GM23338 (cell line): ENCODE results near the gene EFTUD2. TPM values are rescaled to one million over a fixed set of nuclear protein-coding genes. Genes with fewer than 3 reads are reported as not detected.

ENCODE experiments used
- ATAC-seq: fragments of 200-7000 bp; cut with Tn5 transposase; 3 replicates; pipeline ENCODE4 v1.9.1; 2020
- DNase-seq: peaks from one replicate; pipeline ENCODE4 v3.0.0-alpha.2; 2015; ENCODE audit warnings: low spot score
- H2AFZ ChIP-seq: fragments of 200-600 bp; sonication (generic); 2 replicates; pipeline ENCODE4 v1.8.0; 2016; ENCODE audit warnings: antibody characterized with exemption, mild to moderate bottlenecking, moderate library complexity
- H3F3A ChIP-seq: fragments of 200-600 bp; sonication (generic); replicated peaks from 2 replicates; pipeline ENCODE4 v1.8.0; 2017; ENCODE audit warnings: antibody characterized with exemption, mixed run types, low read depth
- H3K27ac ChIP-seq: fragments of 200-600 bp; sonication (generic); 2 replicates; pipeline ENCODE4 v1.6.1; 2016; ENCODE audit warnings: low read depth
- H3K27me3 ChIP-seq: fragments of 200-600 bp; sonication (generic); 2 replicates; pipeline ENCODE4 v1.8.0; 2016; ENCODE audit warnings: mild to moderate bottlenecking, mixed run types, moderate library complexity; ENCODE audit not compliant: insufficient read depth
- H3K36me3 ChIP-seq: fragments of 200-600 bp; sonication (generic); 2 replicates; pipeline ENCODE4 v1.8.0; 2016; ENCODE audit warnings: mild to moderate bottlenecking; ENCODE audit not compliant: insufficient read depth
- H3K4me1 ChIP-seq: fragments of 200-600 bp; sonication (generic); 2 replicates; pipeline ENCODE4 v1.8.0; 2016; ENCODE audit warnings: mild to moderate bottlenecking, moderate library complexity; ENCODE audit not compliant: insufficient read depth
- H3K4me2 ChIP-seq: fragments of 200-600 bp; sonication (generic); 2 replicates; pipeline ENCODE4 v1.7.1; 2017; ENCODE audit warnings: mixed run types
- H3K4me3 ChIP-seq: fragments of 200-600 bp; sonication (generic); 2 replicates; pipeline ENCODE4 v1.6.1; 2016; ENCODE audit warnings: mixed run types
- H3K79me2 ChIP-seq: fragments of 200-600 bp; sonication (generic); replicated peaks from 2 replicates; pipeline ENCODE4 v1.8.0; 2017; ENCODE audit warnings: mild to moderate bottlenecking; ENCODE audit not compliant: insufficient read depth
- H3K9me2 ChIP-seq: fragments of 200-600 bp; sonication (generic); 2 replicates; pipeline ENCODE4 v1.8.0; 2017; ENCODE audit not compliant: insufficient read depth
- H4K20me1 ChIP-seq: fragments of 200-600 bp; sonication (generic); replicated peaks from 2 replicates; pipeline ENCODE4 v1.8.0; 2017; ENCODE audit warnings: mild to moderate bottlenecking; ENCODE audit not compliant: insufficient read depth
- H3K27ac Mint-ChIP-seq: 2 replicates; pipeline ENCODE4 v1.8.0; 2020; ENCODE audit warnings: inconsistent platforms, mild to moderate bottlenecking, moderate library complexity, mixed read lengths
- H3K27me3 Mint-ChIP-seq: 3 replicates; pipeline ENCODE4 v1.8.0; 2022; ENCODE audit warnings: low read depth, mild to moderate bottlenecking, moderate library complexity, mixed read lengths, inconsistent platforms; ENCODE audit not compliant: insufficient read depth, poor library complexity
- H3K36me3 Mint-ChIP-seq: 3 replicates; pipeline ENCODE4 v1.8.0; 2021; ENCODE audit warnings: low read depth, mild to moderate bottlenecking, inconsistent platforms, moderate library complexity, mixed read lengths
- H3K4me1 Mint-ChIP-seq: 3 replicates; pipeline ENCODE4 v1.8.0; 2020; ENCODE audit warnings: mild to moderate bottlenecking, inconsistent platforms, mixed read lengths
- H3K4me3 Mint-ChIP-seq: 3 replicates; pipeline ENCODE4 v1.8.0; 2021; ENCODE audit warnings: moderate library complexity, mild to moderate bottlenecking, inconsistent platforms, mixed read lengths
- H3K9me3 Mint-ChIP-seq: 3 replicates; pipeline ENCODE4 v1.8.0; 2020; ENCODE audit warnings: moderate library complexity, mild to moderate bottlenecking, inconsistent platforms, mixed read lengths
- CREB1 ChIP-seq: fragments of 250-450 bp; sonication (Bioruptor Pico); IDR thresholded peaks from 2 replicates; pipeline ENCODE4 v1.5.0; 2020; ENCODE audit warnings: low read depth, mild to moderate bottlenecking, moderate library complexity
- EZH2 ChIP-seq: fragments of 200-600 bp; sonication (generic); IDR thresholded peaks from one replicate; pipeline ENCODE4 v1.8.0; 2017; ENCODE audit warnings: antibody characterized with exemption, mild to moderate bottlenecking, low read depth; ENCODE audit not compliant: unreplicated experiment
- EZH2phosphoT487 ChIP-seq: fragments of 200-600 bp; sonication (generic); IDR thresholded peaks from one replicate; pipeline ENCODE4 v1.8.1; 2018; ENCODE audit warnings: antibody characterized with exemption; ENCODE audit not compliant: unreplicated experiment
- NANOG ChIP-seq: IDR thresholded peaks from 2 replicates; pipeline ENCODE4 v1.6.1; 2016; ENCODE audit warnings: antibody characterized with exemption, borderline replicate concordance
- POLR2AphosphoS5 ChIP-seq: IDR thresholded peaks from 2 replicates; pipeline ENCODE4 v1.6.1; 2016; ENCODE audit warnings: antibody characterized with exemption, low read depth
- STAT1 ChIP-seq: IDR thresholded peaks from one replicate; pipeline ENCODE4 v1.6.1; 2016; ENCODE audit warnings: antibody characterized with exemption; ENCODE audit not compliant: unreplicated experiment
- ZNF114 ChIP-seq: fragments of 250-450 bp; sonication (Bioruptor Pico); IDR thresholded peaks from 2 replicates; pipeline ENCODE4 v1.5.0; 2020; ENCODE audit warnings: mild to moderate bottlenecking, moderate library complexity
- ZNF331 ChIP-seq: fragments of 250-450 bp; sonication (Bioruptor Pico); IDR thresholded peaks from 2 replicates; pipeline ENCODE4 v1.5.0; 2020; ENCODE audit warnings: low read depth, mild to moderate bottlenecking, moderate library complexity
- polyA plus RNA-seq: library from polyadenylated mRNA; unstranded; fragments of >200 nt; fragmentation: Nextera tagmentation; extraction: Ambion mirVana; gene quantifications from 2 replicates; pipeline ENCODE4 v1.2.1, GENCODE V29; 2016
- total RNA-seq: library from RNA; depleted of rRNA; stranded (reverse); fragments of >200 nt; shearing (Covaris generic); gene quantifications from 2 replicates; pipeline ENCODE4 v1.2.3, GENCODE V29; 2014
- TF ChIP-seq, protein P1 (sequence below): IDR thresholded peaks from 2 replicates; pipeline ENCODE4 v1.6.1; 2016; ENCODE audit warnings: antibody characterized with exemption
- TF ChIP-seq, protein P2 (sequence below): IDR thresholded peaks from one replicate; pipeline ENCODE4 v1.6.1; 2018; ENCODE audit warnings: antibody characterized with exemption; ENCODE audit not compliant: unreplicated experiment
- TF ChIP-seq, protein P3 (sequence below), 2 experiments: fragments of 200-600 bp in 1 of 2; sonication (generic) in 1 of 2; conservative IDR thresholded peaks; 2 replicates each; pipeline versions ENCODE4 v1.5.1 to v1.6.1; 2016 to 2017; ENCODE audit warnings: antibody characterized with exemption in 2 of 2, low read depth in 2 of 2, mild to moderate bottlenecking in 2 of 2, moderate library complexity in 1 of 2

Gene EFTUD2
- total and polyA plus RNA-seq, 2 experiments from 2014 or later = 61.6 to 196 TPM

DNA sequence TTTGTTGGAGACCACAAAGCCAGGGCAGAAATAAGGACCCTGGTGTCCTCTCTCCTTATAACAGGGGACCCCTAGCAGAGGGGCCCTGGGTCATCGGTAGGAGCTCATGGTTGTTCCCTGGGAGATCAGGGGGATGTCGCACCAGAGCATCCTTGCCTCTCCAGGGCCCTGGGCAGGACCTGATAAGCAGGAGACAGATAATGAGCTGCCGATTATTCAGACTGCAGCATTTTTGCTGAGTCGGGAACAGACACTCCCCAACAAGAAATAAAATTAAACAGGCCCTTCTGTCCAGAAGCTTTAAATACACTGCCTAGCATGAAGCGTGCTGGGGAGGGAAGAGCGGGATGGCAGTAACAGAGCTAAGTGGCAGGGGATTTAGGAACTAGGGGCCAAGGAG, 31.4 kb upstream of the EFTUD2 start:
- no peak for ATAC-seq
- H3K4me3 Mint-ChIP-seq = no peak overlapping the region
- H3F3A ChIP-seq = 0 out of 2 replicates have a peak, but pooled peaks cover 3% of the 10 kb centered on the region
- H3K27ac ChIP-seq = no peak overlapping the region
- no peaks in the 10 kb centered on the region for H3K9me3 Mint-ChIP-seq
- no peaks in the 10 kb centered on the region for H3K79me2 ChIP-seq
- TF ChIP-seq ZNF331 (CRISPR knock-in tag) (no peak), NANOG (no peak), CREB1 (CRISPR knock-in tag) (no peak), EZH2phosphoT487 (no peak), STAT1 (no peak)
- TF ChIP-seq, protein P1, sequence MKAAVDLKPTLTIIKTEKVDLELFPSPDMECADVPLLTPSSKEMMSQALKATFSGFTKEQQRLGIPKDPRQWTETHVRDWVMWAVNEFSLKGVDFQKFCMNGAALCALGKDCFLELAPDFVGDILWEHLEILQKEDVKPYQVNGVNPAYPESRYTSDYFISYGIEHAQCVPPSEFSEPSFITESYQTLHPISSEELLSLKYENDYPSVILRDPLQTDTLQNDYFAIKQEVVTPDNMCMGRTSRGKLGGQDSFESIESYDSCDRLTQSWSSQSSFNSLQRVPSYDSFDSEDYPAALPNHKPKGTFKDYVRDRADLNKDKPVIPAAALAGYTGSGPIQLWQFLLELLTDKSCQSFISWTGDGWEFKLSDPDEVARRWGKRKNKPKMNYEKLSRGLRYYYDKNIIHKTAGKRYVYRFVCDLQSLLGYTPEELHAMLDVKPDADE = no peak
- no peak overlapping the region for H2AFZ ChIP-seq
- no peak overlapping the region for H3K4me2 ChIP-seq
- peaks cover 2% of the 10 kb centered on the region for H3K27me3 Mint-ChIP-seq
- H3K4me1 ChIP-seq = no peaks in the 10 kb centered on the region
- peaks cover 3% of the 10 kb centered on the region; the same call in 1 of the 2 replicates for H4K20me1 ChIP-seq
- H3K36me3 ChIP-seq = peaks cover 41% of the 10 kb centered on the region
- H3K4me3 ChIP-seq = no peak overlapping the region
- DNase-seq = no peak
- peaks cover 86% of the 10 kb centered on the region for H3K36me3 Mint-ChIP-seq
- no peak overlapping the region for H3K27ac Mint-ChIP-seq
- no peaks in the 10 kb centered on the region for H3K9me2 ChIP-seq
- H3K27me3 ChIP-seq = no peaks in the 10 kb centered on the region
- no peaks in the 10 kb centered on the region for H3K4me1 Mint-ChIP-seq

DNA sequence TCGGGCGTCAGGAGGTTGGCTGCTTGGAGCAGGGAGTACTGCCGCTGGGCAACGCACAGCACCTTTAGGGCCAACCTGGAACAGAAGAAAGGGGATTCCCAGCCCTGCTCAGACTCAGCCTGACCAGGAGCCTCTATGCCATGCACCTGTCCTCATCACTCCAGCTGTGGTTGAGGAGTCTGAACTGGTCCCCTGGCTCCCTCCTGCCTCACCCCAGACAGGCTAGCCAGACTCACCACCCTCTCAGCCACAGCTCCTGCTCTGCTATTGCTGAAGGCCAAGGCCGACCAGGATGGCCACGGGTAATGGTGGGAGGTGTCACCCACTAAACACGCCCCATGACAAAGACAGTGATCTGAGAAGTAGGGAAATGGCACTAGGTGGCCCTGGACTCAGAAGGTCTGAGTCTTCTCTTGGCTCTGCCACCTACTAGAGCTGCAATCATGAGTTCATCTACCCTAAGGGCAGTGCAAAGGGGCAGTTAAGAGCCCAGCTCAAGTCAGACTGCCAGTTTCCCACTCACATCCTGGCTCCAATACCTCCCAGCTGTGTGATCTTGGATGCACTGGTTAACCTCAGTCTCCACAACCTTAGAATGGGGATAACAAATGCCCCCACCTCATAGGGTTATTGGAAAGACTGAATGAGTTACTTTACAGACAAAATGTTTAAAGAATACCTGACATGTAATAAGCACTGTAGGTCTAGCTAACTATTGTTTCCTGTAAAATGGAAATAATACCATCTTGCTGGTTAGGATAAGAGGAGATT, 29.9 kb upstream of the EFTUD2 start:
- DNase-seq = no peak
- no peak overlapping the region for H3K4me3 ChIP-seq
- H3K4me1 ChIP-seq = no peaks in the 10 kb centered on the region
- no peak overlapping the region for H3K27ac ChIP-seq
- H3K9me3 Mint-ChIP-seq = no peaks in the 10 kb centered on the region
- H3K36me3 Mint-ChIP-seq = peaks cover 84% of the 10 kb centered on the region
- no peak for ATAC-seq
- peaks cover 1% of the 10 kb centered on the region; the same call in 2 of the 3 replicates for H3K4me1 Mint-ChIP-seq
- H3K27me3 Mint-ChIP-seq = peaks cover 2% of the 10 kb centered on the region
- H3K9me2 ChIP-seq = no peaks in the 10 kb centered on the region
- no peak overlapping the region for H3K4me2 ChIP-seq
- 0 out of 2 replicates have a peak, but pooled peaks cover 7% of the 10 kb centered on the region for H3F3A ChIP-seq
- H3K79me2 ChIP-seq = no peaks in the 10 kb centered on the region
- H3K27me3 ChIP-seq = no peaks in the 10 kb centered on the region
- no peak overlapping the region for H2AFZ ChIP-seq
- no peak overlapping the region for H3K4me3 Mint-ChIP-seq
- H3K36me3 ChIP-seq = peaks cover 41% of the 10 kb centered on the region
- peaks cover 3% of the 10 kb centered on the region; the same call in 1 of the 2 replicates for H4K20me1 ChIP-seq
- no peak overlapping the region for H3K27ac Mint-ChIP-seq
- TF ChIP-seq, protein P2, sequence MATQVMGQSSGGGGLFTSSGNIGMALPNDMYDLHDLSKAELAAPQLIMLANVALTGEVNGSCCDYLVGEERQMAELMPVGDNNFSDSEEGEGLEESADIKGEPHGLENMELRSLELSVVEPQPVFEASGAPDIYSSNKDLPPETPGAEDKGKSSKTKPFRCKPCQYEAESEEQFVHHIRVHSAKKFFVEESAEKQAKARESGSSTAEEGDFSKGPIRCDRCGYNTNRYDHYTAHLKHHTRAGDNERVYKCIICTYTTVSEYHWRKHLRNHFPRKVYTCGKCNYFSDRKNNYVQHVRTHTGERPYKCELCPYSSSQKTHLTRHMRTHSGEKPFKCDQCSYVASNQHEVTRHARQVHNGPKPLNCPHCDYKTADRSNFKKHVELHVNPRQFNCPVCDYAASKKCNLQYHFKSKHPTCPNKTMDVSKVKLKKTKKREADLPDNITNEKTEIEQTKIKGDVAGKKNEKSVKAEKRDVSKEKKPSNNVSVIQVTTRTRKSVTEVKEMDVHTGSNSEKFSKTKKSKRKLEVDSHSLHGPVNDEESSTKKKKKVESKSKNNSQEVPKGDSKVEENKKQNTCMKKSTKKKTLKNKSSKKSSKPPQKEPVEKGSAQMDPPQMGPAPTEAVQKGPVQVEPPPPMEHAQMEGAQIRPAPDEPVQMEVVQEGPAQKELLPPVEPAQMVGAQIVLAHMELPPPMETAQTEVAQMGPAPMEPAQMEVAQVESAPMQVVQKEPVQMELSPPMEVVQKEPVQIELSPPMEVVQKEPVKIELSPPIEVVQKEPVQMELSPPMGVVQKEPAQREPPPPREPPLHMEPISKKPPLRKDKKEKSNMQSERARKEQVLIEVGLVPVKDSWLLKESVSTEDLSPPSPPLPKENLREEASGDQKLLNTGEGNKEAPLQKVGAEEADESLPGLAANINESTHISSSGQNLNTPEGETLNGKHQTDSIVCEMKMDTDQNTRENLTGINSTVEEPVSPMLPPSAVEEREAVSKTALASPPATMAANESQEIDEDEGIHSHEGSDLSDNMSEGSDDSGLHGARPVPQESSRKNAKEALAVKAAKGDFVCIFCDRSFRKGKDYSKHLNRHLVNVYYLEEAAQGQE = no peak
- TF ChIP-seq, protein P3, sequence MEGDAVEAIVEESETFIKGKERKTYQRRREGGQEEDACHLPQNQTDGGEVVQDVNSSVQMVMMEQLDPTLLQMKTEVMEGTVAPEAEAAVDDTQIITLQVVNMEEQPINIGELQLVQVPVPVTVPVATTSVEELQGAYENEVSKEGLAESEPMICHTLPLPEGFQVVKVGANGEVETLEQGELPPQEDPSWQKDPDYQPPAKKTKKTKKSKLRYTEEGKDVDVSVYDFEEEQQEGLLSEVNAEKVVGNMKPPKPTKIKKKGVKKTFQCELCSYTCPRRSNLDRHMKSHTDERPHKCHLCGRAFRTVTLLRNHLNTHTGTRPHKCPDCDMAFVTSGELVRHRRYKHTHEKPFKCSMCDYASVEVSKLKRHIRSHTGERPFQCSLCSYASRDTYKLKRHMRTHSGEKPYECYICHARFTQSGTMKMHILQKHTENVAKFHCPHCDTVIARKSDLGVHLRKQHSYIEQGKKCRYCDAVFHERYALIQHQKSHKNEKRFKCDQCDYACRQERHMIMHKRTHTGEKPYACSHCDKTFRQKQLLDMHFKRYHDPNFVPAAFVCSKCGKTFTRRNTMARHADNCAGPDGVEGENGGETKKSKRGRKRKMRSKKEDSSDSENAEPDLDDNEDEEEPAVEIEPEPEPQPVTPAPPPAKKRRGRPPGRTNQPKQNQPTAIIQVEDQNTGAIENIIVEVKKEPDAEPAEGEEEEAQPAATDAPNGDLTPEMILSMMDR (conservative IDR thresholded peaks at IDR 0.05; ENCODE audit: low read depth in 2 of 2) = no peak
- TF ChIP-seq EZH2phosphoT487 (no peak), NANOG (no peak), ZNF331 (CRISPR knock-in tag) (no peak), ZNF114 (CRISPR knock-in tag) (no peak), EZH2 (no peak), POLR2AphosphoS5 (no peak)
